SJSA1 (cell line): ENCODE measurements around the gene IQCB1. TPM values are rescaled to one million over a fixed set of nuclear protein-coding genes. Genes with fewer than 3 reads are reported as not detected.
"Not testable (repeated sequence)": the region's sequence is repeated elsewhere in the genome, so short reads cannot be mapped to it uniquely, and the experiment has no call there.

Experiments used
- DNase-seq, 2 experiments: peaks; one replicate each; pipeline ENCODE4 v3.0.0-alpha.2; 2015 to 2020; ENCODE audit warnings: low spot score in 2 of 2, low read depth in 1 of 2
- H3K27ac ChIP-seq: fragments of 250-450 bp; sonication (Bioruptor Pico); 2 replicates; pipeline ENCODE4 v1.5.1; 2020; ENCODE audit warnings: mild to moderate bottlenecking, moderate library complexity
- H3K27me3 ChIP-seq: fragments of 250-450 bp; sonication (Bioruptor Pico); replicated peaks from 2 replicates; pipeline ENCODE4 v1.5.1; 2020; ENCODE audit warnings: mild to moderate bottlenecking, moderate library complexity
- H3K36me3 ChIP-seq: fragments of 250-450 bp; sonication (Bioruptor Pico); 2 replicates; pipeline ENCODE4 v1.5.1; 2020; ENCODE audit warnings: mild to moderate bottlenecking
- H3K4me1 ChIP-seq: fragments of 250-450 bp; sonication (Bioruptor Pico); replicated peaks from 2 replicates; pipeline ENCODE4 v1.6.1; 2021; ENCODE audit warnings: mild to moderate bottlenecking
- H3K4me3 ChIP-seq: fragments of 250-450 bp; sonication (Bioruptor Pico); 2 replicates; pipeline ENCODE4 v1.5.1; 2020; ENCODE audit warnings: mild to moderate bottlenecking
- H3K9me3 ChIP-seq: fragments of 250-450 bp; sonication (Bioruptor Pico); replicated peaks from 2 replicates; pipeline ENCODE4 v1.5.1; 2020; ENCODE audit warnings: mild to moderate bottlenecking
- total RNA-seq: library from RNA; depleted of rRNA; stranded (reverse); fragments of >200 nt; shearing (Covaris generic); gene quantifications from 2 replicates; pipeline ENCODE4 v1.2.3, GENCODE V29; 2014

Gene IQCB1
- total RNA-seq, 1 experiment from 2014 or later, result 25.3 TPM

- DNase-seq, result peak; percentile 93 to 94
- Histone ChIP-seq H3K4me1 (peaks cover 11% of the 10 kb centered on the region), H3K27me3 (peaks cover 4% of the 10 kb centered on the region; the same call in 1 of the 2 replicates), H3K4me3 (peak within 1 kb of the TSS; percentile 71), H3K27ac (peak within 1 kb of the TSS; percentile 89), H3K36me3 (peaks cover 4% of the 10 kb centered on the region; the same call in 1 of the 2 replicates), H3K9me3 (no peaks in the 10 kb centered on the region)
Observed at GRCh38 chr3:121749276-121750086, 85.4 kb downstream of the IQCB1 start, which contains the start of gene GOLGB1. Gene GOLGB1, minus strand, starts transcription at chr3:121749741. Its CDS starts 18,770 bp downstream, at chr3:121730971.

- Histone ChIP-seq H3K36me3 (peaks cover 4% of the 10 kb centered on the region; the same call in 1 of the 2 replicates), H3K4me3 (peak overlapping the region; percentile 71), H3K9me3 (no peaks in the 10 kb centered on the region), H3K27me3 (peaks cover 2% of the 10 kb centered on the region; the same call in 1 of the 2 replicates), H3K4me1 (peaks cover 11% of the 10 kb centered on the region), H3K27ac (peak overlapping the region; percentile 89)
- DNase-seq, result no peak
Observed at GRCh38 chr3:121748680-121749275, 86.1 kb downstream of the IQCB1 start.

- DNase-seq, result no peak
- peak overlapping the region; percentile 71; the same call in 1 of the 2 replicates for H3K4me3 ChIP-seq
- no peak overlapping the region for H3K27ac ChIP-seq
- H3K9me3 ChIP-seq, result no peaks in the 10 kb centered on the region
- H3K27me3 ChIP-seq, result no peaks in the 10 kb centered on the region
- H3K36me3 ChIP-seq, result peaks cover 4% of the 10 kb centered on the region; the same call in 1 of the 2 replicates
- H3K4me1 ChIP-seq, result peaks cover 11% of the 10 kb centered on the region
Observed at GRCh38 chr3:121747976-121748375, 86.9 kb downstream of the IQCB1 start.

- H3K9me3 ChIP-seq, H3K36me3 ChIP-seq, H3K27ac ChIP-seq, H3K4me3 ChIP-seq, H3K4me1 ChIP-seq, DNase-seq, H3K27me3 ChIP-seq: not testable (repeated sequence)
Observed at GRCh38 chr3:121743106-121743505, 91.8 kb downstream of the IQCB1 start.

- Histone ChIP-seq H3K4me3 (no peak overlapping the region), H3K36me3 (no peaks in the 10 kb centered on the region), H3K4me1 (no peaks in the 10 kb centered on the region), H3K27me3 (no peaks in the 10 kb centered on the region), H3K9me3 (no peaks in the 10 kb centered on the region), H3K27ac (no peak overlapping the region)
- no peak for DNase-seq
Observed at GRCh38 chr3:121740896-121741295, 94.0 kb downstream of the IQCB1 start.

GRCh38 chr3:121739902-121740301, 95.0 kb downstream of the IQCB1 start:
- Histone ChIP-seq H3K4me1 (peaks cover 6% of the 10 kb centered on the region), H3K36me3 (no peaks in the 10 kb centered on the region), H3K27me3 (no peaks in the 10 kb centered on the region), H3K27ac (no peak overlapping the region), H3K4me3 (no peak overlapping the region), H3K9me3 (no peaks in the 10 kb centered on the region)
- DNase-seq, result no peak

GRCh38 chr3:121737644-121738043, 97.2 kb downstream of the IQCB1 start:
- Histone ChIP-seq H3K4me1 (peaks cover 12% of the 10 kb centered on the region), H3K27ac (no peak overlapping the region), H3K36me3 (no peaks in the 10 kb centered on the region), H3K4me3 (no peak overlapping the region), H3K27me3 (no peaks in the 10 kb centered on the region), H3K9me3 (no peaks in the 10 kb centered on the region)
- no peak for DNase-seq

GRCh38 chr3:121736112-121736511, 98.7 kb downstream of the IQCB1 start:
- Histone ChIP-seq H3K27me3 (no peaks in the 10 kb centered on the region), H3K27ac (no peak overlapping the region), H3K4me1 (peaks cover 12% of the 10 kb centered on the region), H3K9me3 (no peaks in the 10 kb centered on the region), H3K4me3 (no peak overlapping the region), H3K36me3 (no peaks in the 10 kb centered on the region)
- no peak for DNase-seq

- Histone ChIP-seq H3K4me3 (no peak overlapping the region), H3K27me3 (no peaks in the 10 kb centered on the region), H3K9me3 (no peaks in the 10 kb centered on the region), H3K27ac (no peak overlapping the region), H3K4me1 (peaks cover 12% of the 10 kb centered on the region), H3K36me3 (no peaks in the 10 kb centered on the region)
- no peak for DNase-seq
Observed at GRCh38 chr3:121735047-121735696, 99.7 kb downstream of the IQCB1 start.

GRCh38 chr3:121730940-121731687, 103.7 kb downstream of the IQCB1 start:
- no peak for DNase-seq

GRCh38 chr3:121724130-121724529, 110.7 kb downstream of the IQCB1 start:
- H3K9me3 ChIP-seq, result no peaks in the 10 kb centered on the region
- DNase-seq, result no peak
- H3K27ac ChIP-seq, result no peak overlapping the region
- no peaks in the 10 kb centered on the region for H3K27me3 ChIP-seq
- H3K36me3 ChIP-seq, result peaks cover 37% of the 10 kb centered on the region
- H3K4me1 ChIP-seq, result no peaks in the 10 kb centered on the region
- H3K4me3 ChIP-seq, result no peak overlapping the region

More at GRCh38 chr3:121730940-121731687, 103.7 kb downstream of the IQCB1 start:
- no peaks in the 10 kb centered on the region for H3K9me3 ChIP-seq
- peaks cover 3% of the 10 kb centered on the region; the same call in 1 of the 2 replicates for H3K36me3 ChIP-seq
- H3K27ac ChIP-seq, result no peak overlapping the region
- H3K27me3 ChIP-seq, result no peaks in the 10 kb centered on the region
- H3K4me3 ChIP-seq, result no peak overlapping the region
- peaks cover 12% of the 10 kb centered on the region for H3K4me1 ChIP-seq

- Histone ChIP-seq H3K9me3 (no peaks in the 10 kb centered on the region), H3K36me3 (peaks cover 39% of the 10 kb centered on the region)
- DNase-seq, result no peak
Observed at GRCh38 chr3:121723485-121723884, 111.4 kb downstream of the IQCB1 start.

GRCh38 chr3:121722411-121722810, 112.4 kb downstream of the IQCB1 start:
- Histone ChIP-seq H3K27me3 (no peaks in the 10 kb centered on the region), H3K4me3 (no peak overlapping the region), H3K4me1 (no peaks in the 10 kb centered on the region), H3K36me3 (peaks cover 45% of the 10 kb centered on the region), H3K9me3 (no peaks in the 10 kb centered on the region), H3K27ac (no peak overlapping the region)
- no peak for DNase-seq

More at GRCh38 chr3:121723485-121723884, 111.4 kb downstream of the IQCB1 start:
- H3K27me3 ChIP-seq, result no peaks in the 10 kb centered on the region
- no peaks in the 10 kb centered on the region for H3K4me1 ChIP-seq
- H3K4me3 ChIP-seq, result no peak overlapping the region
- no peak overlapping the region for H3K27ac ChIP-seq
